Endothelial cell of umbilical vein (primary cell): ENCODE measurements around the gene STRBP. TPM values are rescaled to one million over a fixed set of nuclear protein-coding genes. Genes with fewer than 3 reads are reported as not detected.

Experiments used
- BruUV-seq: library from RNA; stranded (reverse); fragments of 400-500 nt; replicated peaks from 2 replicates; lab custom pipeline; 2021; lab: Mats Ljungman, UMichigan
- CTCF ChIA-PET: fragments of 300-600, 350-600 bp; sonication (Branson Sonifier 250); formaldehyde crosslinking; loops from one replicate; lab custom pipeline; 2021; ENCODE audit warnings: antibody characterized with exemption, inconsistent platforms; lab: Charles Lee
- POLR2A ChIA-PET: fragments of 300-600, 350-600 bp; sonication (Branson Sonifier 250); formaldehyde crosslinking; loops from one replicate; lab custom pipeline; 2021; ENCODE audit warnings: antibody characterized with exemption, inconsistent platforms; lab: Charles Lee
- DNase-seq: peaks from one replicate; pipeline ENCODE4 v3.0.0-alpha.2; 2011; ENCODE audit warnings: low read depth, low spot score
- FAIRE-seq: peaks from 2 replicates; lab custom pipeline; 2011; peaks lifted over from hg19 to GRCh38; lab: Jason Lieb, UNC
- H2AFZ ChIP-seq: 2 replicates; pipeline ENCODE4 v1.6.0; 2012; ENCODE audit warnings: low read depth, low read length, control low read depth, inconsistent platforms
- H3K27ac ChIP-seq: 2 replicates; pipeline ENCODE4 v1.5.1; 2011; ENCODE audit warnings: low read depth, mild to moderate bottlenecking, control low read depth, low read length, moderate library complexity; ENCODE audit not compliant: insufficient read depth
- H3K27me3 ChIP-seq, 2 experiments: 2 replicates each; pipeline versions ENCODE4 v1.6.0 to v1.6.1; 2011; ENCODE audit warnings: low read length in 2 of 2, mixed read lengths in 1 of 2; ENCODE audit not compliant: control insufficient read depth in 2 of 2, insufficient read depth in 2 of 2
- H3K36me3 ChIP-seq, 2 experiments: 2 replicates in 1 of 2; 3 replicates in 1 of 2; pipeline ENCODE4 v1.5.1; 2011; ENCODE audit warnings: low read length in 2 of 2, mild to moderate bottlenecking in 1 of 2, moderate library complexity in 1 of 2; ENCODE audit not compliant: control insufficient read depth in 2 of 2, insufficient read depth in 2 of 2; ENCODE audit errors: extremely low read depth in 1 of 2
- H3K4me1 ChIP-seq: 3 replicates; pipeline ENCODE4 v1.5.1; 2011; ENCODE audit warnings: mild to moderate bottlenecking, low read length; ENCODE audit not compliant: control insufficient read depth, insufficient read depth; ENCODE audit errors: extremely low read depth
- H3K4me2 ChIP-seq: 2 replicates; pipeline ENCODE4 v1.6.1; 2011; ENCODE audit warnings: low read length, control low read depth, mixed read lengths; ENCODE audit not compliant: insufficient read depth
- H3K4me3 ChIP-seq, 3 experiments: fragments of 200-600 bp in 1 of 3; sonication (generic), shearing (Covaris generic) in 1 of 3; replicated peaks in 1 of 3; 2 replicates each; pipeline ENCODE4 v1.5.1; 2011 to 2016; ENCODE audit warnings: control low read depth in 3 of 3, low read length in 3 of 3, mild to moderate bottlenecking in 2 of 3, inconsistent platforms in 1 of 3, low read depth in 1 of 3, moderate library complexity in 1 of 3; ENCODE audit not compliant: insufficient read depth in 1 of 3
- H3K79me2 ChIP-seq: 2 replicates; pipeline ENCODE4 v1.6.0; 2012; ENCODE audit warnings: low read length, inconsistent platforms; ENCODE audit not compliant: control insufficient read depth, insufficient read depth
- H3K9ac ChIP-seq: replicated peaks from 2 replicates; pipeline ENCODE3; 2011; ENCODE audit warnings: low read length, control low read depth; ENCODE audit not compliant: insufficient read depth; ENCODE audit errors: extremely low read depth
- H3K9me1 ChIP-seq: replicated peaks from 3 replicates; pipeline ENCODE4 v1.6.0; 2011; ENCODE audit warnings: mild to moderate bottlenecking, low read length; ENCODE audit not compliant: control insufficient read depth, insufficient read depth; ENCODE audit errors: extremely low read depth
- H3K9me3 ChIP-seq: replicated peaks from 2 replicates; pipeline ENCODE4 v1.5.1; 2012; ENCODE audit warnings: low read length, inconsistent platforms; ENCODE audit not compliant: control insufficient read depth, insufficient read depth
- H4K20me1 ChIP-seq: replicated peaks from 2 replicates; pipeline ENCODE3; 2011; ENCODE audit warnings: mild to moderate bottlenecking, low read length; ENCODE audit not compliant: control insufficient read depth, insufficient read depth; ENCODE audit errors: extremely low read depth
- EZH2 ChIP-seq: IDR thresholded peaks from 2 replicates; pipeline ENCODE4 v1.6.1; 2012; ENCODE audit warnings: borderline replicate concordance, low read depth, mild to moderate bottlenecking, moderate library complexity, low read length, inconsistent platforms; ENCODE audit not compliant: severe bottlenecking
- FOS ChIP-seq: IDR thresholded peaks from 2 replicates; pipeline ENCODE4 v1.6.1; 2011; ENCODE audit warnings: mild to moderate bottlenecking, low read length, moderate library complexity, borderline replicate concordance; ENCODE audit not compliant: insufficient read depth
- GATA2 ChIP-seq: IDR thresholded peaks from 2 replicates; pipeline ENCODE4 v1.7.0; 2011; ENCODE audit warnings: low read depth, mild to moderate bottlenecking, moderate library complexity, mixed read lengths, low read length; ENCODE audit not compliant: insufficient read length, insufficient read depth
- JUN ChIP-seq: IDR thresholded peaks from 2 replicates; pipeline ENCODE4 v1.6.1; 2011; ENCODE audit warnings: borderline replicate concordance, low read depth; ENCODE audit not compliant: insufficient read length, insufficient read depth
- MYC ChIP-seq: IDR thresholded peaks from one replicate; pipeline ENCODE4 v1.6.1; 2011; ENCODE audit warnings: mild to moderate bottlenecking, low read depth, low read length
- POLR2A ChIP-seq: IDR thresholded peaks from 2 replicates; pipeline ENCODE4 v1.6.1; 2012; ENCODE audit warnings: low read depth, mild to moderate bottlenecking, control low read depth, low read length
- POLR2AphosphoS5 ChIP-seq: IDR thresholded peaks from 2 replicates; pipeline ENCODE4 v1.6.1; 2012; ENCODE audit warnings: low read depth, mild to moderate bottlenecking, control low read depth, low read length, moderate library complexity; ENCODE audit not compliant: insufficient read depth
- dilution Hi-C: fragments of 300-500 bp; cut with MboI; formaldehyde crosslinking; loops from one replicate; pipeline ENCODE4 v1.15.0; 2019; ENCODE audit warnings: low sequenced_read_pairs; ENCODE audit not compliant: extremely low pct_ligation_motif_present
- intact Hi-C: fragments of 100-400 bp; cut with micrococcal nuclease; formaldehyde crosslinking; loops from one replicate; pipeline ENCODE4 v1.10.0; 2022
- polyA plus RNA-seq, 4 experiments: library from polyadenylated mRNA; depleted of rRNA in 3 of 4; stranded (reverse) in 3 of 4; unstranded in 1 of 4; fragments of >200 nt; gene quantifications; 2 replicates each; pipeline versions ENCODE4 v1.2.1 to v1.2.3, GENCODE V29; 2011 to 2012; ENCODE audit warnings: missing spikeins in 1 of 4
- total RNA-seq: library from RNA; stranded (reverse); gene quantifications from 2 replicates; pipeline ENCODE4 v1.2.3, GENCODE V29; 2021
- TF ChIP-seq, protein P1 (sequence below), 2 donors: IDR thresholded peaks; 1 replicate in 1 of 2; 2 replicates in 1 of 2; pipeline ENCODE4 v1.5.1; 2011; ENCODE audit warnings: low read length in 2 of 2, mild to moderate bottlenecking in 2 of 2, moderate library complexity in 2 of 2, control low read depth in 1 of 2, inconsistent platforms in 1 of 2, low read depth in 1 of 2; ENCODE audit not compliant: insufficient read depth in 1 of 2; ENCODE audit errors: extremely low read depth in 1 of 2
- TF ChIP-seq, protein P2 (sequence below): IDR thresholded peaks from 2 replicates; pipeline ENCODE4 v1.6.1; 2011; ENCODE audit not compliant: insufficient read depth, insufficient read length

STRBP gene
- total and polyA plus RNA-seq, 2 donors (not counting 3 experiments of a cell fraction or from before 2014, with no cell fraction given), result 7.7 to 15.4 TPM

DNA sequence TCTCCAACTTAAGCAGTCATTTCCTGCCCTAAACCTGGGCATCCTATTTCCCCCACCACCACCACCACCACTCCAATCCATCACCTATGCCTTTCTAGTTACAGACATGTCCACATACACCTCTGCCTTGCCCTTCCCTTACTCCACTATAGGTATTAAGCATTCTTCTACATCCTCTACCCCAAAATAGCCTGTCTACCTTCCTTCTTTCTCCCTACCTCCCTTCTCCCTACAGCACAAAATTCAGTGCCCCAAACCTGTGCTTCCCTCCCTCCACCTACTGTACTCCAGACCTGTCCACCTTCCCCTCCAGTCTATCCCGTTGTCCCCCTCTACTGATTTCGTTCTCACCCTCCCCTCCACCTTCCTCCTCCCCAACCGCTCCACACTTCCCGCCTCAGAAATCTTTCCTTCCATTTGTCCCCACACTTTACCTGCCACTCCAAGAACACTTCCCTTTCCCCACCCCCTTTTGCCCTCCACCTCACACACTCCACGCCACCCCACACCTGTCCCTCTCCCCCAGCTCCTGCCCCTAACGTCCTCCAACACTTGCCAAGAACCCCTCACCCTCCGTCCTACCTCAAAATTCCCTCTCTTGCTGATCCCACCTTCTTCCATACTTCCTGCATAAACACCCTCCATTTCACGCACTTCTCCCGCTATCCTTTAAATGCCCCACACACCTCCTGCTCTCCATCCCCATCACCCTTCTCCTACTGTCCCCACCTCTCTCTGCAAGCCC, 1.6 kb downstream of the STRBP start:
- dilution Hi-C loops, result no loop called here
- Histone ChIP-seq H3K4me2 (no peak overlapping the region), H3K36me3 (no peaks in the 10 kb centered on the region), H4K20me1 (no peaks in the 10 kb centered on the region), H3K9me1 (no peaks in the 10 kb centered on the region), H3K4me1 (peaks cover 2% of the 10 kb centered on the region), H3K27ac (no peak overlapping the region), H3K9me3 (no peaks in the 10 kb centered on the region), H3K4me3 (no peak overlapping the region), H3K27me3 (peaks cover 0 to 4% of the 10 kb centered on the region in 2 experiments), H3K9ac (no peak overlapping the region), H2AFZ (no peak overlapping the region), H3K79me2 (no peaks in the 10 kb centered on the region)
- DNase-seq, result no peak
- POLR2A ChIA-PET, result no interaction called here
- FAIRE-seq, result no peak
- TF ChIP-seq JUN (no peak), EZH2 (no peak), GATA2 (no peak), POLR2A (no peak), POLR2AphosphoS5 (no peak), FOS (no peak), MYC (no peak)
- TF ChIP-seq, protein P1, sequence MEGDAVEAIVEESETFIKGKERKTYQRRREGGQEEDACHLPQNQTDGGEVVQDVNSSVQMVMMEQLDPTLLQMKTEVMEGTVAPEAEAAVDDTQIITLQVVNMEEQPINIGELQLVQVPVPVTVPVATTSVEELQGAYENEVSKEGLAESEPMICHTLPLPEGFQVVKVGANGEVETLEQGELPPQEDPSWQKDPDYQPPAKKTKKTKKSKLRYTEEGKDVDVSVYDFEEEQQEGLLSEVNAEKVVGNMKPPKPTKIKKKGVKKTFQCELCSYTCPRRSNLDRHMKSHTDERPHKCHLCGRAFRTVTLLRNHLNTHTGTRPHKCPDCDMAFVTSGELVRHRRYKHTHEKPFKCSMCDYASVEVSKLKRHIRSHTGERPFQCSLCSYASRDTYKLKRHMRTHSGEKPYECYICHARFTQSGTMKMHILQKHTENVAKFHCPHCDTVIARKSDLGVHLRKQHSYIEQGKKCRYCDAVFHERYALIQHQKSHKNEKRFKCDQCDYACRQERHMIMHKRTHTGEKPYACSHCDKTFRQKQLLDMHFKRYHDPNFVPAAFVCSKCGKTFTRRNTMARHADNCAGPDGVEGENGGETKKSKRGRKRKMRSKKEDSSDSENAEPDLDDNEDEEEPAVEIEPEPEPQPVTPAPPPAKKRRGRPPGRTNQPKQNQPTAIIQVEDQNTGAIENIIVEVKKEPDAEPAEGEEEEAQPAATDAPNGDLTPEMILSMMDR (IDR thresholded peaks at IDR 0.05; ENCODE audit: extremely low read depth in 1 of 2, insufficient read depth in 1 of 2, low read depth in 1 of 2, low read length in 2 of 2), result no peak
- TF ChIP-seq, protein P2, sequence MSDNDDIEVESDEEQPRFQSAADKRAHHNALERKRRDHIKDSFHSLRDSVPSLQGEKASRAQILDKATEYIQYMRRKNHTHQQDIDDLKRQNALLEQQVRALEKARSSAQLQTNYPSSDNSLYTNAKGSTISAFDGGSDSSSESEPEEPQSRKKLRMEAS, result no peak
- BruUV-seq, result no TSS peak
- CTCF ChIA-PET, result no interaction called here
- intact Hi-C loops, result no loop called here
